HCT116 (cell line): Measurements from ENCODE around the gene KLHDC9. TPM values are rescaled to one million over a fixed set of nuclear protein-coding genes. Genes with fewer than 3 reads are reported as not detected.
A peak's percentile ranks its signal among the peaks of the same experiment; 100 is the strongest.

Experiments
- ATAC-seq: fragments of 200-7000 bp; cut with Tn5 transposase; 2 replicates; pipeline ENCODE4 v1.9.1; 2020; ENCODE audit warnings: mild to moderate bottlenecking, moderate library complexity
- BruUV-seq: library from RNA; stranded (reverse); fragments of 400-500 nt; replicated peaks from 2 replicates; lab custom pipeline; 2021; lab: Mats Ljungman, UMichigan
- CTCF ChIA-PET: fragments of 300-600 bp; sonication (Branson Sonifier 250); formaldehyde crosslinking; loops from one replicate; lab custom pipeline; 2021; ENCODE audit warnings: antibody characterized with exemption; lab: Charles Lee
- POLR2A ChIA-PET: fragments of 300-600, 350-600 bp; sonication (Branson Sonifier 250); formaldehyde crosslinking; loops from one replicate; lab custom pipeline; 2021; ENCODE audit warnings: antibody characterized with exemption; lab: Charles Lee
- RAD21 ChIA-PET, 2 experiments: fragments of 300-600 bp; sonication (Branson Sonifier 250); formaldehyde crosslinking; loops; one replicate each; lab custom pipeline; 2023; ENCODE audit warnings: low total read pairs in 2 of 2; ENCODE audit not compliant: uncharacterized antibody in 2 of 2, unreplicated experiment in 2 of 2, low non-redundant PET in 1 of 2; lab: Charles Lee
- DNase-seq: peaks from one replicate; pipeline ENCODE4 v3.0.0-alpha.2; 2010; ENCODE audit warnings: low read depth, low spot score
- H2AFZ ChIP-seq: fragments of 200-600 bp; shearing (Covaris generic), sonication (generic); 2 replicates; pipeline ENCODE4 v1.6.1; 2017; ENCODE audit warnings: low read depth, mixed run types, mixed read lengths, antibody characterized with exemption, low read length; ENCODE audit not compliant: poor library complexity, severe bottlenecking
- H3K27ac ChIP-seq: 2 replicates; pipeline ENCODE4 v1.5.1; 2012; ENCODE audit warnings: low read depth, low read length
- H3K27me3 ChIP-seq: fragments of 200-600 bp; sonication (generic); 2 replicates; pipeline ENCODE4 v1.6.1; 2016; ENCODE audit warnings: mixed run types, low read length, mixed read lengths; ENCODE audit not compliant: insufficient read depth
- H3K36me3 ChIP-seq, 2 experiments: fragments of 200-500 bp in 1 of 2; fragments of 200-600 bp in 1 of 2; sonication (Bioruptor generic) in 1 of 2; sonication (generic) in 1 of 2; 2 replicates each; pipeline versions ENCODE4 v1.5.1 to v1.6.1; 2014 to 2016; ENCODE audit warnings: low read length in 2 of 2, inconsistent platforms in 1 of 2, mixed read lengths in 1 of 2, mixed run types in 1 of 2; ENCODE audit not compliant: insufficient read depth in 2 of 2, control insufficient read depth in 1 of 2
- H3K4me1 ChIP-seq, 2 experiments: fragments of 200-600 bp in 1 of 2; sonication (generic) in 1 of 2; 2 replicates each; pipeline versions ENCODE4 v1.5.1 to v1.6.1; 2012 to 2017; ENCODE audit warnings: low read length in 2 of 2, inconsistent platforms in 1 of 2, mild to moderate bottlenecking in 1 of 2, mixed read lengths in 1 of 2, mixed run types in 1 of 2, moderate library complexity in 1 of 2; ENCODE audit not compliant: insufficient read depth in 2 of 2, control insufficient read depth in 1 of 2
- H3K4me2 ChIP-seq: fragments of 200-600 bp; sonication (generic); 2 replicates; pipeline ENCODE4 v1.6.1; 2017; ENCODE audit warnings: mixed run types, low read length, mixed read lengths
- H3K4me3 ChIP-seq, 2 experiments: fragments of 200-600 bp in 1 of 2; sonication (generic) in 1 of 2; replicated peaks in 1 of 2; 2 replicates each; pipeline ENCODE4 v1.5.1; 2011 to 2016; ENCODE audit warnings: low read length in 2 of 2, control low read depth in 1 of 2, low read depth in 1 of 2, mild to moderate bottlenecking in 1 of 2, mixed read lengths in 1 of 2, mixed run types in 1 of 2
- H3K79me2 ChIP-seq: fragments of 200-600 bp; sonication (generic); 2 replicates; pipeline ENCODE4 v1.6.1; 2017; ENCODE audit warnings: mild to moderate bottlenecking, mixed run types, low read length, moderate library complexity, mixed read lengths; ENCODE audit not compliant: insufficient read depth
- H3K9ac ChIP-seq: fragments of 200-600 bp; sonication (generic); 2 replicates; pipeline ENCODE4 v1.6.1; 2016; ENCODE audit warnings: low read length, mixed read lengths
- H3K9me2 ChIP-seq: fragments of 200-600 bp; sonication (generic), shearing (Covaris generic); 2 replicates; pipeline ENCODE4 v1.6.1; 2017; ENCODE audit warnings: mixed run types, mild to moderate bottlenecking, moderate library complexity; ENCODE audit not compliant: insufficient read depth
- H3K9me3 ChIP-seq, 2 experiments: fragments of 200-500 bp in 1 of 2; fragments of 200-600 bp in 1 of 2; sonication (Bioruptor generic) in 1 of 2; sonication (generic) in 1 of 2; 2 replicates each; pipeline ENCODE4 v1.6.1; 2014 to 2017; ENCODE audit warnings: low read length in 2 of 2, mixed read lengths in 2 of 2, inconsistent platforms in 1 of 2, low read depth in 1 of 2, mild to moderate bottlenecking in 1 of 2, mixed run types in 1 of 2, moderate library complexity in 1 of 2; ENCODE audit not compliant: control insufficient read depth in 1 of 2, insufficient read depth in 1 of 2
- H4K20me1 ChIP-seq: fragments of 200-600 bp; sonication (generic), shearing (Covaris generic); 2 replicates; pipeline ENCODE4 v1.6.1; 2017; ENCODE audit warnings: mixed run types, mild to moderate bottlenecking, moderate library complexity; ENCODE audit not compliant: insufficient read depth
- CEBPB ChIP-seq: IDR thresholded peaks from 2 replicates; pipeline ENCODE4 v1.6.1; 2012; ENCODE audit warnings: low read depth
- ELF1 ChIP-seq: IDR thresholded peaks from 2 replicates; pipeline ENCODE4 v1.6.1; 2012; ENCODE audit warnings: low read depth, borderline replicate concordance
- EZH2phosphoT487 ChIP-seq: fragments of 200-600 bp; IDR thresholded peaks from 2 replicates; pipeline ENCODE4 v1.6.1; 2018; ENCODE audit warnings: antibody characterized with exemption, borderline replicate concordance
- POLR2A ChIP-seq: IDR thresholded peaks from 2 replicates; pipeline ENCODE4 v1.7.0; 2011; ENCODE audit warnings: borderline replicate concordance; ENCODE audit not compliant: insufficient read depth, insufficient read length; ENCODE audit errors: extremely low read depth
- REST ChIP-seq: IDR thresholded peaks from 2 replicates; pipeline ENCODE4 v1.6.1; 2012; ENCODE audit warnings: low read depth
- SP1 ChIP-seq: IDR thresholded peaks from 2 replicates; pipeline ENCODE4 v1.6.1; 2012; ENCODE audit warnings: low read depth
- YY1 ChIP-seq: IDR thresholded peaks from 2 replicates; pipeline ENCODE4 v1.6.1; 2011; ENCODE audit warnings: low read length, low read depth, moderate library complexity, mild to moderate bottlenecking; ENCODE audit not compliant: insufficient replicate concordance; ENCODE audit errors: extremely low read depth
- ZNF274 ChIP-seq: fragments of 200-500 bp; sonication (Bioruptor generic); IDR thresholded peaks from 2 replicates; pipeline ENCODE4 v1.6.1; 2014; ENCODE audit warnings: mild to moderate bottlenecking, low read depth, low read length, inconsistent platforms
- intact Hi-C: fragments of 100-400 bp; cut with micrococcal nuclease; formaldehyde crosslinking; loops from 2 replicates; pipeline ENCODE4 v1.10.0; 2022
- total RNA-seq: library from RNA; stranded (reverse); gene quantifications from one replicate; pipeline ENCODE4 v1.2.1, GENCODE V29; 2021; ENCODE audit not compliant: unreplicated experiment

Gene KLHDC9
- total RNA-seq, 1 experiment from 2014 or later, result 1.4 TPM

GRCh38 chr1:161114556-161114955, 16.4 kb downstream of the KLHDC9 start:
- TF ChIP-seq REST, result no peak
- TF ChIP-seq CEBPB, result no peak
- no peak for TF ChIP-seq ELF1
- no peak for TF ChIP-seq EZH2phosphoT487
- no peak for TF ChIP-seq YY1
- no peak for TF ChIP-seq ZNF274
- TF ChIP-seq SP1, result no peak
- TF ChIP-seq POLR2A, result no peak
- TF ChIP-seq, all 23 proteins: peak for 0
- RAD21 ChIA-PET, result no interaction called here
- BruUV-seq, result no TSS peak
- peak overlapping the region; percentile 68 to 98 for H3K4me3 ChIP-seq
- intact Hi-C loops, result no loop called here
- H4K20me1 ChIP-seq, result peaks cover 9% of the 10 kb centered on the region; the same call in 1 of the 2 replicates
- POLR2A ChIA-PET, result interaction anchor here (1.6 kb wide), 1 partner anchor 51 kb away, joined by 3 read pairs; the partner anchor contains the start of gene PPOX
- ATAC-seq (no peak), DNase-seq (no peak)
- peak overlapping the region; percentile 42; the same call in 1 of the 2 replicates for H3K9ac ChIP-seq
- no peak overlapping the region for H2AFZ ChIP-seq
- H3K9me2 ChIP-seq, result no peaks in the 10 kb centered on the region
- peak overlapping the region; percentile 84 for H3K4me2 ChIP-seq
- CTCF ChIA-PET, result no interaction called here
- H3K4me1 ChIP-seq, result peaks cover 33 to 52% of the 10 kb centered on the region in 2 experiments
- peaks cover 99% of the 10 kb centered on the region for H3K79me2 ChIP-seq
- H3K27ac ChIP-seq, result peak overlapping the region; percentile 91
- no peaks in the 10 kb centered on the region for H3K27me3 ChIP-seq
- H3K9me3 ChIP-seq, result no peaks in the 10 kb centered on the region
- peaks cover 0 to 17% of the 10 kb centered on the region in 2 experiments; a peak in 1 of 4 replicates for H3K36me3 ChIP-seq
